ENCODE data around the gene ABHD6. TPM values are rescaled to one million over a fixed set of nuclear protein-coding genes. Genes with fewer than 3 reads are reported as not detected.
A peak's percentile ranks its signal among the peaks of the same experiment; 100 is the strongest.

Gene ABHD6
- total RNA-seq, 2 experiments from 2014 or later = 3.3 to 3.7 TPM

- no peaks in the 10 kb centered on the region for H3K27me3 Mint-ChIP-seq
- ChIA-PET POLR2A (interaction anchor here (0.6 to 4.0 kb wide), 8 partner anchors 8 to 156 kb away, joined by 3 to 16 read pairs (median 3); partner anchors contain the start of genes HTD2 and RPP14), CTCF (interaction anchor here (0.7 to 7.2 kb wide), 5 partner anchors 15 to 83 kb away, joined by 3 to 44 read pairs (median 5); partner anchors contain the start of genes HTD2 and RPP14)
- no peak for TF ChIP-seq CTCF (IDR thresholded peaks at IDR 0.05)
- peaks cover 9% of the 10 kb centered on the region for H3K36me3 Mint-ChIP-seq (ENCODE audit: low read depth)
- ATAC-seq (peak; percentile 89), DNase-seq (peak; percentile 81)
- no peaks in the 10 kb centered on the region for H3K9me3 Mint-ChIP-seq
- peaks cover 28% of the 10 kb centered on the region for H3K4me1 Mint-ChIP-seq (ENCODE audit: low read depth)
- peak within 1 kb of the TSS; percentile 91 for H3K27ac Mint-ChIP-seq
- H3K4me3 Mint-ChIP-seq = peak within 1 kb of the TSS; percentile 92
- intact Hi-C loops (cut with micrococcal nuclease) = no loop called here
Observed at GRCh38 chr3:58332575-58333188, 95.1 kb downstream of the ABHD6 start, which contains the start of gene PXK. Gene PXK, plus strand, starts transcription at chr3:58332892. Its CDS starts 97 bp downstream, at chr3:58332989.

GRCh38 chr3:58333206-58334012 lies 95.8 kb downstream of the ABHD6 start:
- no peak for TF ChIP-seq CTCF (IDR thresholded peaks at IDR 0.05)
- POLR2A ChIA-PET = interaction anchor here (0.7 to 4.0 kb wide), 9 partner anchors 8 to 147 kb away, joined by 3 to 16 read pairs (median 3); partner anchors contain the start of genes HTD2 and RPP14
- Mint-ChIP-seq H3K27me3 (no peaks in the 10 kb centered on the region), H3K4me1 (ENCODE audit: low read depth) (peaks cover 28% of the 10 kb centered on the region), H3K9me3 (no peaks in the 10 kb centered on the region), H3K27ac (peak overlapping the region; percentile 91), H3K36me3 (ENCODE audit: low read depth) (peaks cover 9% of the 10 kb centered on the region), H3K4me3 (peak overlapping the region; percentile 92)
- intact Hi-C loops (cut with micrococcal nuclease) = no loop called here
- CTCF ChIA-PET = interaction anchor here (0.7 to 7.2 kb wide), 7 partner anchors 13 to 116 kb away, joined by 3 to 44 read pairs (median 4); partner anchors contain the start of genes HTD2 and RPP14
- DNase-seq (peak; percentile 55), ATAC-seq (peak; percentile 29)

- intact Hi-C loops (cut with micrococcal nuclease) = no loop called here
- DNase-seq (no peak), ATAC-seq (no peak)
- no peak for TF ChIP-seq CTCF (IDR thresholded peaks at IDR 0.05)
- Mint-ChIP-seq H3K27me3 (no peaks in the 10 kb centered on the region), H3K27ac (peak overlapping the region; percentile 91), H3K4me1 (ENCODE audit: low read depth) (peaks cover 29% of the 10 kb centered on the region), H3K36me3 (ENCODE audit: low read depth) (peaks cover 10% of the 10 kb centered on the region), H3K4me3 (peak overlapping the region; percentile 92), H3K9me3 (no peaks in the 10 kb centered on the region)
- ChIA-PET CTCF (interaction anchor here (0.7 to 7.2 kb wide), 6 partner anchors 13 to 117 kb away, joined by 3 to 44 read pairs (median 4); partner anchors contain the start of genes HTD2 and RPP14), POLR2A (interaction anchor here (0.6 to 4.0 kb wide), 7 partner anchors 8 to 148 kb away, joined by 3 to 16 read pairs (median 3); partner anchors contain the start of genes HTD2 and RPP14)
Observed at GRCh38 chr3:58334013-58334321, 96.4 kb downstream of the ABHD6 start.

GRCh38 chr3:58334506-58334884 lies 96.9 kb downstream of the ABHD6 start:
- no peak for TF ChIP-seq CTCF (IDR thresholded peaks at IDR 0.05)
- CTCF ChIA-PET = interaction anchor here (0.7 to 7.2 kb wide), 9 partner anchors 14 to 157 kb away, joined by 3 to 44 read pairs (median 4); partner anchors contain the start of genes HTD2 and RPP14
- intact Hi-C loops (cut with micrococcal nuclease) = no loop called here
- H3K27ac Mint-ChIP-seq = peak overlapping the region; percentile 92
- no peaks in the 10 kb centered on the region for H3K27me3 Mint-ChIP-seq
- POLR2A ChIA-PET = interaction anchor here (0.6 to 4.0 kb wide), 4 partner anchors 9 to 27 kb away, joined by 3 to 16 read pairs (median 4); partner anchors contain the start of genes HTD2 and RPP14
- peaks cover 30% of the 10 kb centered on the region for H3K4me1 Mint-ChIP-seq (ENCODE audit: low read depth)
- H3K36me3 Mint-ChIP-seq (ENCODE audit: low read depth) = peaks cover 14% of the 10 kb centered on the region
- ATAC-seq (no peak), DNase-seq (no peak)
- peak overlapping the region; percentile 92 for H3K4me3 Mint-ChIP-seq
- no peaks in the 10 kb centered on the region for H3K9me3 Mint-ChIP-seq
